ENCODE measurements around the gene TIGD4.

GRCh38 chr4:152803541-152803940 is 24.0 kb upstream of the TIGD4 start:
- no peak for TF ChIP-seq POLR2A (IDR thresholded peaks at IDR 0.05)
- no peak for TF ChIP-seq CTCF (IDR thresholded peaks at IDR 0.05)
